SK-N-SH treated with all-trans-retinoic acid at 6 μM for 48 hours (cell line): ENCODE data around the gene MGME1.

Source experiments
- CSDC2 ChIP-seq: fragments of 250-450 bp; sonication (Bioruptor Pico); IDR thresholded peaks from 2 replicates; pipeline ENCODE4 v1.5.0; 2020; ENCODE audit warnings: mild to moderate bottlenecking, moderate library complexity
- CSRNP3 ChIP-seq: fragments of 250-450 bp; sonication (Bioruptor Pico); IDR thresholded peaks from 2 replicates; pipeline ENCODE4 v1.5.1; 2021; ENCODE audit warnings: mild to moderate bottlenecking, moderate library complexity
- ESRRG ChIP-seq: fragments of 250-450 bp; sonication (Bioruptor Pico); IDR thresholded peaks from 2 replicates; pipeline ENCODE4 v1.6.1; 2021; ENCODE audit warnings: mild to moderate bottlenecking
- ISL1 ChIP-seq: fragments of 250-450 bp; sonication (Bioruptor Pico); IDR thresholded peaks from 2 replicates; pipeline ENCODE4 v2.1.2; 2022; ENCODE audit warnings: mild to moderate bottlenecking, moderate library complexity
- RARB ChIP-seq: fragments of 250-450 bp; sonication (Bioruptor Pico); IDR thresholded peaks from 2 replicates; pipeline ENCODE4 v1.8.0; 2021; ENCODE audit warnings: mild to moderate bottlenecking, moderate library complexity
- SNAI2 ChIP-seq: fragments of 250-450 bp; sonication (Bioruptor Pico); IDR thresholded peaks from 2 replicates; pipeline ENCODE4 v1.5.0; 2020; ENCODE audit warnings: mild to moderate bottlenecking, moderate library complexity
- TCF4 ChIP-seq: fragments of 250-450 bp; sonication (Bioruptor Pico); IDR thresholded peaks from 2 replicates; pipeline ENCODE4 v1.8.0; 2021; ENCODE audit warnings: mild to moderate bottlenecking, moderate library complexity, borderline replicate concordance
- ZC3H10 ChIP-seq: fragments of 250-450 bp; sonication (Bioruptor Pico); IDR thresholded peaks from 2 replicates; pipeline ENCODE4 v1.5.1; 2021; ENCODE audit warnings: mild to moderate bottlenecking, moderate library complexity
- ZFP3 ChIP-seq: fragments of 250-450 bp; sonication (Bioruptor Pico); IDR thresholded peaks from 2 replicates; pipeline ENCODE4 v1.5.0; 2020; ENCODE audit warnings: mild to moderate bottlenecking, moderate library complexity
- ZNF70 ChIP-seq: fragments of 450-650 bp; formaldehyde crosslinking; IDR thresholded peaks from 2 replicates; pipeline ENCODE4 v1.5.0; 2020; ENCODE audit warnings: mild to moderate bottlenecking, moderate library complexity
- TF ChIP-seq, protein P1 (sequence below): fragments of 250-450 bp; sonication (Bioruptor Pico); IDR thresholded peaks from 2 replicates; pipeline ENCODE4 v1.8.0; 2020; ENCODE audit warnings: mild to moderate bottlenecking, moderate library complexity, borderline replicate concordance
- TF ChIP-seq, protein P2 (sequence below): fragments of 250-450 bp; sonication (Bioruptor Pico); IDR thresholded peaks from 2 replicates; pipeline ENCODE4 v1.8.0; 2021; ENCODE audit warnings: low read depth, mild to moderate bottlenecking, moderate library complexity, borderline replicate concordance
- TF ChIP-seq, protein P3 (sequence below): fragments of 250-450 bp; sonication (Bioruptor Pico); IDR thresholded peaks from 2 replicates; pipeline ENCODE4 v1.5.0; 2020; ENCODE audit warnings: mild to moderate bottlenecking, moderate library complexity
- TF ChIP-seq, protein P4 (sequence below): fragments of 250-450 bp; sonication (Bioruptor Pico); IDR thresholded peaks from 2 replicates; pipeline ENCODE4 v1.5.1; 2020; ENCODE audit warnings: low read depth, mild to moderate bottlenecking, moderate library complexity

DNA sequence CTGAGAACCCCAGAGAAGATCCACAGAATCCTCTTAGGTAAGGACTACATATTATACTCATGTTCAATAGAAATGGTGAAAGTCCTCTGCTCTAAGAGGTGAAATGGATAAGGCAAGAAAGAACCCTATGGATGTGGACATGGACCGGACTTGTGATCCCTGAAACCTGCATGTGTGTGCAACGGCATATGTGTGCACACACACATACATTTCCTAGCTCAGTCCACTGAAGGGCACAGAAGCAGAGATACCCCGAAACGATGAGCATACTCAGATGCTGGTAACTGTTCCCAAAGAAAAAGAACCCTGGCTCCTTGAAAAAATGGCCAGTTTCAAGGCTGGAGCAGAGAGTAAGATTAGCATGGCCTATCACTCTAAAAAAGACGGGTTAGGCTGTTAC, 22.8 kb upstream of the MGME1 start:
- TF ChIP-seq, protein P1, sequence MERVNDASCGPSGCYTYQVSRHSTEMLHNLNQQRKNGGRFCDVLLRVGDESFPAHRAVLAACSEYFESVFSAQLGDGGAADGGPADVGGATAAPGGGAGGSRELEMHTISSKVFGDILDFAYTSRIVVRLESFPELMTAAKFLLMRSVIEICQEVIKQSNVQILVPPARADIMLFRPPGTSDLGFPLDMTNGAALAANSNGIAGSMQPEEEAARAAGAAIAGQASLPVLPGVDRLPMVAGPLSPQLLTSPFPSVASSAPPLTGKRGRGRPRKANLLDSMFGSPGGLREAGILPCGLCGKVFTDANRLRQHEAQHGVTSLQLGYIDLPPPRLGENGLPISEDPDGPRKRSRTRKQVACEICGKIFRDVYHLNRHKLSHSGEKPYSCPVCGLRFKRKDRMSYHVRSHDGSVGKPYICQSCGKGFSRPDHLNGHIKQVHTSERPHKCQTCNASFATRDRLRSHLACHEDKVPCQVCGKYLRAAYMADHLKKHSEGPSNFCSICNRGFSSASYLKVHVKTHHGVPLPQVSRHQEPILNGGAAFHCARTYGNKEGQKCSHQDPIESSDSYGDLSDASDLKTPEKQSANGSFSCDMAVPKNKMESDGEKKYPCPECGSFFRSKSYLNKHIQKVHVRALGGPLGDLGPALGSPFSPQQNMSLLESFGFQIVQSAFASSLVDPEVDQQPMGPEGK (CRISPR knock-in tag) = no peak
- TF ChIP-seq ISL1 (CRISPR knock-in tag) (no peak), ZC3H10 (no peak), ESRRG (no peak), RARB (no peak), CSRNP3 (CRISPR knock-in tag) (no peak), ZNF70 (no peak), TCF4 (CRISPR knock-in tag) (no peak), CSDC2 (CRISPR knock-in tag) (no peak), SNAI2 (no peak), ZFP3 (no peak)
- TF ChIP-seq, protein P2, sequence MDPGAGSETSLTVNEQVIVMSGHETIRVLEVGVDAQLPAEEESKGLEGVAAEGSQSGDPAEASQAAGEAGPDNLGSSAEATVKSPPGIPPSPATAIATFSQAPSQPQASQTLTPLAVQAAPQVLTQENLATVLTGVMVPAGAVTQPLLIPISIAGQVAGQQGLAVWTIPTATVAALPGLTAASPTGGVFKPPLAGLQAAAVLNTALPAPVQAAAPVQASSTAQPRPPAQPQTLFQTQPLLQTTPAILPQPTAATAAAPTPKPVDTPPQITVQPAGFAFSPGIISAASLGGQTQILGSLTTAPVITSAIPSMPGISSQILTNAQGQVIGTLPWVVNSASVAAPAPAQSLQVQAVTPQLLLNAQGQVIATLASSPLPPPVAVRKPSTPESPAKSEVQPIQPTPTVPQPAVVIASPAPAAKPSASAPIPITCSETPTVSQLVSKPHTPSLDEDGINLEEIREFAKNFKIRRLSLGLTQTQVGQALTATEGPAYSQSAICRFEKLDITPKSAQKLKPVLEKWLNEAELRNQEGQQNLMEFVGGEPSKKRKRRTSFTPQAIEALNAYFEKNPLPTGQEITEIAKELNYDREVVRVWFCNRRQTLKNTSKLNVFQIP = no peak
- TF ChIP-seq, protein P3, sequence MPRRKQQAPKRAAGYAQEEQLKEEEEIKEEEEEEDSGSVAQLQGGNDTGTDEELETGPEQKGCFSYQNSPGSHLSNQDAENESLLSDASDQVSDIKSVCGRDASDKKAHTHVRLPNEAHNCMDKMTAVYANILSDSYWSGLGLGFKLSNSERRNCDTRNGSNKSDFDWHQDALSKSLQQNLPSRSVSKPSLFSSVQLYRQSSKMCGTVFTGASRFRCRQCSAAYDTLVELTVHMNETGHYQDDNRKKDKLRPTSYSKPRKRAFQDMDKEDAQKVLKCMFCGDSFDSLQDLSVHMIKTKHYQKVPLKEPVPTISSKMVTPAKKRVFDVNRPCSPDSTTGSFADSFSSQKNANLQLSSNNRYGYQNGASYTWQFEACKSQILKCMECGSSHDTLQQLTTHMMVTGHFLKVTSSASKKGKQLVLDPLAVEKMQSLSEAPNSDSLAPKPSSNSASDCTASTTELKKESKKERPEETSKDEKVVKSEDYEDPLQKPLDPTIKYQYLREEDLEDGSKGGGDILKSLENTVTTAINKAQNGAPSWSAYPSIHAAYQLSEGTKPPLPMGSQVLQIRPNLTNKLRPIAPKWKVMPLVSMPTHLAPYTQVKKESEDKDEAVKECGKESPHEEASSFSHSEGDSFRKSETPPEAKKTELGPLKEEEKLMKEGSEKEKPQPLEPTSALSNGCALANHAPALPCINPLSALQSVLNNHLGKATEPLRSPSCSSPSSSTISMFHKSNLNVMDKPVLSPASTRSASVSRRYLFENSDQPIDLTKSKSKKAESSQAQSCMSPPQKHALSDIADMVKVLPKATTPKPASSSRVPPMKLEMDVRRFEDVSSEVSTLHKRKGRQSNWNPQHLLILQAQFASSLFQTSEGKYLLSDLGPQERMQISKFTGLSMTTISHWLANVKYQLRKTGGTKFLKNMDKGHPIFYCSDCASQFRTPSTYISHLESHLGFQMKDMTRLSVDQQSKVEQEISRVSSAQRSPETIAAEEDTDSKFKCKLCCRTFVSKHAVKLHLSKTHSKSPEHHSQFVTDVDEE (CRISPR knock-in tag) = no peak
- TF ChIP-seq, protein P4, sequence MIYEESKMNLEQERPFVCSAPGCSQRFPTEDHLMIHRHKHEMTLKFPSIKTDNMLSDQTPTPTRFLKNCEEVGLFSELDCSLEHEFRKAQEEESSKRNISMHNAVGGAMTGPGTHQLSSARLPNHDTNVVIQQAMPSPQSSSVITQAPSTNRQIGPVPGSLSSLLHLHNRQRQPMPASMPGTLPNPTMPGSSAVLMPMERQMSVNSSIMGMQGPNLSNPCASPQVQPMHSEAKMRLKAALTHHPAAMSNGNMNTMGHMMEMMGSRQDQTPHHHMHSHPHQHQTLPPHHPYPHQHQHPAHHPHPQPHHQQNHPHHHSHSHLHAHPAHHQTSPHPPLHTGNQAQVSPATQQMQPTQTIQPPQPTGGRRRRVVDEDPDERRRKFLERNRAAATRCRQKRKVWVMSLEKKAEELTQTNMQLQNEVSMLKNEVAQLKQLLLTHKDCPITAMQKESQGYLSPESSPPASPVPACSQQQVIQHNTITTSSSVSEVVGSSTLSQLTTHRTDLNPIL (CRISPR knock-in tag) = no peak
